GM19043 (cell line): ENCODE data around the gene ZNF813.
"Not testable (repeated sequence)": the region's sequence is repeated elsewhere in the genome, so short reads cannot be mapped to it uniquely, and the experiment has no call there.

Experiments
- ATAC-seq: cut with Tn5 transposase; IDR thresholded peaks from one replicate; pipeline ENCODE4 v1.9.1; 2021; ENCODE audit warnings: low read depth; ENCODE audit not compliant: unreplicated experiment

Gene ZNF813

GRCh38 chr19:53467485-53468262 lies at the start of gene ZNF813:
Gene ZNF813, plus strand, starts transcription at chr19:53467733. Its CDS starts 16,090 bp downstream, at chr19:53483823.
- no peak for ATAC-seq

GRCh38 chr19:53420520-53421315 lies 46.8 kb upstream of the ZNF813 start:
- not testable (repeated sequence) for ATAC-seq

- ATAC-seq = no peak
Observed at GRCh38 chr19:53422551-53422950, 45.0 kb upstream of the ZNF813 start.

- not testable (repeated sequence) for ATAC-seq
Observed at GRCh38 chr19:53423074-53423473, 44.5 kb upstream of the ZNF813 start.

- ATAC-seq = not testable (repeated sequence)
Observed at GRCh38 chr19:53423680-53424079, 43.9 kb upstream of the ZNF813 start.

GRCh38 chr19:53424968-53425597 lies 42.5 kb upstream of the ZNF813 start:
- no peak for ATAC-seq

- ATAC-seq = peak; percentile 81
Observed at GRCh38 chr19:53431399-53432087, 36.0 kb upstream of the ZNF813 start, which contains the start of gene ZNF761. Gene ZNF761, plus strand, starts transcription at chr19:53431984. Its CDS starts 15,285 bp downstream, at chr19:53447269.

- ATAC-seq = peak; percentile 30
Observed at GRCh38 chr19:53432088-53432661, 35.4 kb upstream of the ZNF813 start.

- not testable (repeated sequence) for ATAC-seq
Observed at GRCh38 chr19:53443809-53444208, 23.7 kb upstream of the ZNF813 start.

GRCh38 chr19:53447196-53447595 lies 20.3 kb upstream of the ZNF813 start:
- not testable (repeated sequence) for ATAC-seq

- ATAC-seq = no peak
Observed at GRCh38 chr19:53455828-53456227, 11.7 kb upstream of the ZNF813 start.

- not testable (repeated sequence) for ATAC-seq
Observed at GRCh38 chr19:53460131-53460721, 7.3 kb upstream of the ZNF813 start.

GRCh38 chr19:53461866-53462265 lies 5.7 kb upstream of the ZNF813 start:
- ATAC-seq = no peak

- ATAC-seq = no peak
Observed at GRCh38 chr19:53462861-53463260, 4.7 kb upstream of the ZNF813 start.

GRCh38 chr19:53463263-53463662 lies 4.3 kb upstream of the ZNF813 start:
- ATAC-seq = no peak

GRCh38 chr19:53466726-53467484 lies 628 bp upstream of the ZNF813 start:
- ATAC-seq = no peak

GRCh38 chr19:53468628-53469027 lies 1.1 kb downstream of the ZNF813 start:
- not testable (repeated sequence) for ATAC-seq

- ATAC-seq = no peak
Observed at GRCh38 chr19:53471916-53472315, 4.4 kb downstream of the ZNF813 start.

- ATAC-seq = not testable (repeated sequence)
Observed at GRCh38 chr19:53474832-53475231, 7.3 kb downstream of the ZNF813 start.
